Activated CD8-positive, alpha-beta memory T cell treated with anti-CD3 and anti-CD28 coated beads for 1 hour (primary cell): ENCODE results near the gene CXXC5.

Experiments used
- DNase-seq, 2 donors: peaks; one replicate each; pipeline ENCODE4 v3.0.0-alpha.2; 2020; ENCODE audit warnings: low read depth in 1 of 2; ENCODE audit errors: extremely low read depth in 1 of 2

Gene CXXC5

DNA sequence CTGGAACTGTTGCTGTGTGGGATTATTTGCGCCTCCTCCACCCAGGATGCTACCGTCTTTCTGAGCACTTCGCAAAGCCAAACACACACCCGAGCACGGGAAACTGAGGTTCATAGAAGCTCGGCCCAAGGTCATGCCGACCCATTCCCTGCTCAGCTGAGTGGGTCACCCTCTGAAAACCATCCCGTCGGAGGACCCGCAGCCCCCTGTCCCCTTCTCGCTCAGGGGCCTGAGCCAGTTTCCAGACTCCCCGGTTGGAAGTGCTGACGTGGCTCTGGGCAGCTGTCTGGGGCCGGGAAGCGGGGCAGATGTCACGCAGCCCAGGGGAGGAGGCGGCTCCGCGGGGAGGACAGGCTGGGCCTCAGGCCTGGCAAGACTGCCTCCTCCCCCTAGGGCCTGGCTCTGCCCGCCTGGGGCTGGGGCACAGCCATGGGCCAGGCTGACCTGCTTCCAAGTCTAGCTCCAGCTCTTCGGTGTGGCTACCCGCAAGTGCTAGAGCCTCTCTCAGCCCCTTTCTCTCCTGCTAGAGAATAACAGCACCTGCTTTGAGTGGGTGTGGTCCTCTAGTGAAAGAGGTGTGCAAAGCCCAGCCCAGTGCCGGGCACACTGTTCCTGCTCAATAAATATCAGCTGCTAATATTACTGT is 9.9 kb upstream of the CXXC5 start:
- DNase-seq, result no peak

DNA sequence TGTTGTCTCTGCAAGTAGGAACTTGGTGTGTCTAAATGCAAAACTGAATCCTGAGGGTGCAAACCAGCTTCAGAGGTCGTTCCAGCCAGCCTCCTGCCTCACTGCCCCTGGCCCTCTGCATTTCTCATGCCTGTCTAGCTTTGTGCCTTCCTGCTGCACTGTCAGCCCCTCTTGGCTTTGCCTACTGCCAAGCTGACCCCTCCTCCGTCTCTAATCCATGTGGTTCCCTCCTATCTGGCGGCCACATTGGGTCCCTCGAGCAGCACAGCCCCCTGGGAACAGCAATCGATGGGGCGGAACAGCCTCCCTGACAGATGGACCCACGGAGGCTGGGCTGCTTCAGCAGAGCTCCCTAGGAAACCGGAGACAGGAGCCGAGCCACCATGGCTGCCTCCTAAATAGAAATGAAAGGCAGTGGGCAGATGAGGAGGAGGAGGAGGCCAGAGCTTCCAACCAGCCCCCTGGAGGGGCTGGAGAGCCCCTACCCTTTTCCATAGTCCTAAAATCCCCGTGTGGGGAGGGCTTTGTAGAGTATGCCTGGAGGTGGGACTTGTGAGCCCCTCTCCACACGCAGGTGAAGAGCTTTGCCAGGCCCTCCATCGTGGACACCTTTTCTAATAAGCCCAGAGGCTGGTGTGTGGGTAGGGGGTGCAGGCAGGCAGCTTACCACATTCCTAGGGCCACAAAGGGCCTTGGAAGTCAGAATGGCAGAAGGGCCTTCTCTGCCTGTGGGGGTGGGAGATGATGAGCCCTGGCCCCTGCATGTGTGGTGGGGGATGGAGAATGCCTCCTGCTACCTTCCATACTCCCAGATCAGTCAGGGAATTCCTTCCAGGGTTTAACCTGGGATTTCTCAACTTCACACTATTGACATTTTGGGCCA is 9.2 kb upstream of the CXXC5 start:
- no peak for DNase-seq

DNA sequence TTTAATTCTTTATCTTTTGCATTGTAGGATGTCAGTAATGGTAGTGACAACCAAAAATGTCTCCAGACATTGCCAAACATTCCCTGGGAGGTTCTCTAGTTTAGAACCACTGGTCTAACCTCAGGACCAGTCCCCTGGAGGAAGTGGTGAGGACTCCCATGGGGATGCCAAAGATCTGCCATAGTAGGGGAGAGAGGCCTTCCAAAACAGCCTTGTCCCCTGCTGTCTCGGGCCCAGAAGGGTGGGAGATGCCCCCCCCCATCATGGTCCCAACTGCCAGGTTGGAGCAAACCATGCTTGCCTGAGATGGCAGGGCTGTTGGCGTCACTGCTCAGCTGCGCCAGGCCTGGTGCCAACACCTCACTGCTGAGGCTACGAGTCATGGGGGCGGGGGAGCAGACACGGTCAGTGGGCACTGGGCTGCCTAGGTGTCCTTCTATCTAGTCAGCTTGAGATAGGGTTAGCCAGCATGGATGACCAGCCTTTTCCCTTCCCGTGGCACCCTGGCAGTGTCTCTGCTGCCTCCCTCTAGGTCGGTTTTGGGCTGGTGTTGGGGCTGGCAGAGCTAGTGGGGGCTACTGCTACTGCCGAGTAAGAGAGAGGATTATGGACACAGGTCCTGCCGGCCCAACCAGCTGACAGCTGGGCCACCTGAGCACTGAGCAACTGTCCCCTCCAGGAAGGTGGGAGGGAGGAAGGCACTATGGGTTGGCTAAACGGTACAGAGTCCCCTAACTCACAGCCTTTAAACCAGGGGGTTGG is 8.3 kb upstream of the CXXC5 start:
- no peak for DNase-seq

DNA sequence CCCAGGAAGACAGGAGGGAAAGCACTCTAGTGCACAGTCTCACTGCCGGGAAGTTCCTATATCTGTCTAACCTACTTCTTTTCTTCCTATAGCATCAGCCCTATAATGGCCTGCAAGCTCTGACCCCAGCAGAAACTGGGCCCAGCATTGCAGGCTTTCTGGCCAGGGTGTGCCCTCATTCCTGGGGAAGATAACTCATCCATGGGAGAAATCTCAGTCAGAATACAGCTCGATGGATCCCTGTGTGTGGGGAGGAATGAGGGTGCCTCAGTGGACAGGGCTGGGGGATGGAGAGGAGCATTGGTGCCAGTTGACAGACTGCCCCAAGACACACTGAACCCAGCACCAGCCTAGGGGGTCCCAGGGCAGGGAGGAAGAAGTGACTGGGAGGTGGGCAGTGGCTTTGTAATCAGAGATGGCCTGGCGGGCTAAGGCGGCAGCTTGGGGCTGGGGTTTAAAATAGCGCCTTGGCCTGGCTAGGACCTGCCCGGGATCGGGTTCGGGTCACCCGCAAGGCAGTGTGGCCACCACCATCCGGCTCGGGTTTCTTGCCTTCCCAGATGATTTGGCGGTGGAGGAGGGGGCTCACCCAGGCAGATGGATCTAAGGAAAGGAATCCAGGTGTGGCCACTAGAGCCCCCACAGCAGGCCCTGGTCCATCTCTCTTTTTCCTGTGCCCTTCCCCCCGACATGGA is 7.6 kb upstream of the CXXC5 start:
- no peak for DNase-seq

- DNase-seq, result no peak
Observed at GRCh38 chr5:139641116-139642080, 6.8 kb upstream of the CXXC5 start.

DNA sequence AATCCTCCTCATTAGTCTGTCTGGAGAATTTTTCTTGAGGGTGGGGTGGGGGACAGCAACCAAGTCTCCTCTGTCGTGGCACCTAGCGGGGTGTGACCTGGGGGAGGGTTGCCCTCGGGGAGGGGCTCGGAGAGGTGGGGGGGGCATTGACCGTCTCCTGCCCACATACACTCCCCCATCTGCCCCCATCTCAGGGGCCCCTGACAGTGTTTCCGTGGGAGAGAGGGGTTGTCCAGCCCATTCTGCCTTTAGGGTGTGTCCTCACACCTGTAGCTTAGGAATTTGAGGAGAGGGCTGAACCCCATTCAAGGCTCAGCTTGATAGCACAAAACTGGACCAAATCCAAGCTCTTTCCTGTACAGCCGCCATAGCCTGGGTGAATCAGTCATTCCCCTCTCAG is 5.9 kb upstream of the CXXC5 start:
- no peak for DNase-seq

- DNase-seq, result no peak
Observed at GRCh38 chr5:139642891-139643871, 5.0 kb upstream of the CXXC5 start.

DNA sequence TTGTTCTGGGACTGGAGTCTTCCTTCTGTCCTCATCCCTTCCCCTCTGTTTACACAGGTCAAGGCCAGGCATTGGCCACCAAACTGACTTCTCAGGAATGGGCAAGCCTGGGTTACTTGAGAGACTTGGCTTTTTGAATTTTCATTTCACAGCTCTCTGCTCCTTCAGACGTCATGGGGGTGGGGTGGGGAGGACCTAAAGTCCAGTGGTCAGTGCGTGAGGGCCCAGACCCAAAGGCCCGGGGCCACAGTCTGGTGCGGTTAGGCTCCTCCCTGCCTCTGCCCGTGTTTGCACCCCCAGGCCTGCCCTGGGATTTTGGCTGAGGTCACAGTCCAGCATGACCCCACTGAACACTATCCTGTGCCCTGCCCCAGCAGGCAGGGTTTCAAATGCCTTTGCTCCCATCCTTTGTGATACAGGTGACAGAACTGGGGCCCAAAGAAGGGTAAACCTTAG is 4.1 kb upstream of the CXXC5 start:
- DNase-seq, result no peak

- no peak for DNase-seq
Observed at GRCh38 chr5:139644646-139645429, 3.3 kb upstream of the CXXC5 start.

- DNase-seq, result no peak
Observed at GRCh38 chr5:139645430-139645871, 2.7 kb upstream of the CXXC5 start.

DNA sequence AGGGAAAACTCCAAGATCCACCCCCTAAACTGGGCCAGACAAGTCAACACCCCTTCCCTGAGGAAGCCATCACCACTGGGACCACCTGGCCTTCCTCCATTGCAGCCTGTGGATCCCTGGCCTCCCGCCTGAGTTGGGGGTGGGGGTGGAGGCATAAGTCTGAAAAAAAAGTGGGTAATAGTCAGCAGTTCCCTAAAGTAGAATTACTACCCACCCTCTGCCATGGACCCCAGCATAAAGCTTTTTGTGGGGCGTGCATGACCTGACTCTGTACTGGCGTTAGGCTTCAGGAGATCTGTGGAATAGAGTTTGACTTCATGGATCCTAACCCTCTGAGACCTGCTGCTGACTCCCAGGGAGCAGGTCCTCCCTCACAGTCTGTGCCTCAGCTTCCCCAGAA is 2.0 kb upstream of the CXXC5 start:
- no peak for DNase-seq

DNA sequence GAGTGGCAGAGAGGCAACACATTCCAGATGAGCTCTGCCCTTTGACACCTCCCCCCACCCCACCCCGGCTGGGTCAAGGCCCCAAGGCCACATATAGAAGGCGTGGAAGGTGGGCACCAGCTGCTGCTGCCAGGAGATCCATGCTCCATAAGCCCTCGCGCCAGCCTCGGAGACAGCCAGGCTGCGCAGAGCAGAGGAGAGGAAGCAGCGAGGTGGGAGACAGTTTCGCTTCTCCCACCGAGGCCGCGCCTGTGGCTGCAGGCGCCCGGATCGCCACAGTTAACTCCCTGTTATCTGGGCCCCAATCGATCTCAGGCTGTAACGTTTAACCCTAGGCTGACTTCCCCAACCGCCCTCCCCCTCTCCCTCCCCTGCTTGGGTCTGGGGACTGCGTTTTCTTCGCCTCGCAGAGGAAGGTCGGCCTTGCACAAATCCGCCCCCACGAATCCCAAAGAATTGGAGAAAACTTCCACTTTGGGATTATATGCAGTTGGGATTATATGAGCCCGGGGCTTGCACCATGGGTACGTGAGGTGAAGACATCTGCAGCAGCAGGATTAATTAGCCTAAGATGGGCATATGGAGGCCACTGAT is 1.1 kb upstream of the CXXC5 start:
- no peak for DNase-seq

DNA sequence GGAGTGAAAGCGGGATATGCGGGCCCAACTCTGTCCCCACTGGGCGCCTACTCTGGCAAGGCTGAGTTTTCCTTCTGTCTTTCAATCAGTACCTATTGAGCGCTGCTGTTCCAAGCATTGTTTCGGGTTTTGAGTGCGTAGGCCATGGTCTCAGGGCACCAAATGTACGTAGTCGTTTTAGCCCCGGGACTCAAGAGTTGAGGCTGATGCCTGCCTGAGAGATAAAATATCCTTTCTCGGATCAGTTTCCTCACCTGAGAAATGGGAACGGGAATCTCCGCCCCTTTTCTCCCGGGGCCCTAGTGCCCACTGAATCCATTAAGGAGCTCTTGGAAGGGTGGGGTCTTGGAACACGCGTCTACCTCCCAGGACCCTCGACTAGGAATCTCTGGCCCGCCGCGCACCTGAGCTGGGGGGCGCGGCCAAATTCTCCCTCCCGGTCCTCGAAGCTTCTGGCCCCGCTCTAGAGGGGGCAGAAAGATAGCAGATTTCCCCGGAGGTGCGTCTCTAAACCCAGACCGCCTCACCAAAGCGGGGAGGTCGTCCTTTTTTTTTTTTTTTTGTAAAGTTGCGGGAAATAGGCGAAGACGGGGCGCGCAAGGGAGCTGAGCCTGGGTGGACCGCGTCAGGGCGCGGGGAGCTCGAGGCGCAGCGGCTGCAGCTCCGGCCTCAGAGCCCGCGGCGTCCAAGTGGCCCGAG is 494 bp upstream of the CXXC5 start:
- no peak for DNase-seq

GRCh38 chr5:139649082-139649991 is 1.2 kb downstream of the CXXC5 start:
- no peak for DNase-seq

DNA sequence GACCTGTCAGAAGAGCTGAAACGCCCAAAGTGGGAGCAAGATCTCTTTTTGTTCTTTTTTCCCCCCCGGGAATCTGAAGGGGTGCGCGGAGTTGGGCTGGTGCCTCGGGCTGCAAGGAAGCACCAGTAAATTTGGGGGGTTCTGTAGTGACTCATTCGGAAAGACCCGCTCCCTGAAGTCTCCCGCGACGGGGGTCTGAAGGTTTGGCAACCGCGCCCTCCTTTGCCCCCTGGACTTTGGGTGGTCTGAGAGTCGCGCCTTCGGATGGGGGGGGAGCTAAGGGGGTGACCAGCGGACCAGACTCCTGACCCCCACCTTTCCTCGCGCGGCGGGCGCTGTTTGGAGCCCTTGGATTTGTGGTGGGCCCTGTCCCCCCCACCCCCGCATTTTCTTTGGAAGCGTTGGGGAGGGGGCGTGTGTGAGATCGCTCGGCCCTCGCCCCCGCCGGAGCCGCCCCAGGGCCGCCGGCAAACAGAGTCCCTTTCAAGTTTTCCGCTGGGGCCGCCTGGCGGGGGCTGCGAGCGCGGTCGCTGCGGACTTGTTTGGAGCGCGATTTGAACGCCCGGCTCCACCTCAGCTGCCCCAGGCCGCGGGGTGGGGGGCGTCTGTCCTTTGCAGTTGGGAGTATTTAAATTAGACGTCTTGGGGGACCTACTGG is 2.0 kb downstream of the CXXC5 start:
- DNase-seq, result no peak
